Measurements from ENCODE around the gene HRH2.
"Not testable (repeated sequence)": the region's sequence is repeated elsewhere in the genome, so short reads cannot be mapped to it uniquely, and the experiment has no call there.

HRH2 gene

DNA sequence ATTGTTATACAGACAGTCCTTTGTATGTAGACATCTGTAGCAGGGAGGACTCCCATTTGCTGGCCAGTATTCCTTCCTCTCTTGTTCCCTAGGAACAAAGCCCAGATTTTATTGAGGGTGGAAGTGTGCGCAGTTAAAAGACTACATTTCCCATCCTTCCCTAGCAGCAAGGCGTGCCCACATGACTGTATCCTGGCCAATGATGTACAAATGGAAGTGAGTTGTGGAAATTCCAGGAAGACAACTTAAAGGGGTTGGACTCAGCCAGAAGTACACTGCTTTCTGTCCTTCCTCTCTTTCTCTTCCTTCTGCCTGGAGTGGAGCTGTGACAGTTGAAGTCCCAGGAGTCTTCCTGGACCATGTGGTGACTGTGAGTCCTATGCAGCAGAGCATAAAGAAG, 89.0 kb downstream of the HRH2 start:
- no peak for DNase-seq

DNA sequence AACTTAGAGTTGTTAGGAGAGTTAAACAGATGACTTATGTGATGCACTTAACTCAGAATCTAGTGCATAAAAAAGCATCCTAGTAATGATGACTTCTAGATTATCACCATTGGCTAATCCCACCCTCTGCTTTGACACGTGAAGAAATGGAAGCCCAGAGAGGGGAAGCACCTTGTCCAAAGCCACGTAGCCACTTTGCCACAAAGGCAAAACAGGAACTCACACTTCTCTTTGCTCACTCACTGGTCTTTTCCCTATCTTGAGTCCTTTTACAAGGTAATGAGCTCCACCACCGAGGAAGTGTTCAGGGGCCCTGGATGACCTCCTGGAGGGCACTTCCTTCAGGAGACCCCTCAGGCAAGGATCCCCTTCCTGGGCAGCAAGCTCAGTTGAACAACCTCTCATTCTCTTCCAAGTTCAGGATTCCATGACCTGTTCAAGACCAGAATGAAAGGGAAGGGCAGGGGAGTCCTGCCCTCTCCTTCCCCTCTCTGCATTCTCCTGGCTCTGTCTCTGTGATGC, 89.7 kb downstream of the HRH2 start:
- DNase-seq = no peak

DNA sequence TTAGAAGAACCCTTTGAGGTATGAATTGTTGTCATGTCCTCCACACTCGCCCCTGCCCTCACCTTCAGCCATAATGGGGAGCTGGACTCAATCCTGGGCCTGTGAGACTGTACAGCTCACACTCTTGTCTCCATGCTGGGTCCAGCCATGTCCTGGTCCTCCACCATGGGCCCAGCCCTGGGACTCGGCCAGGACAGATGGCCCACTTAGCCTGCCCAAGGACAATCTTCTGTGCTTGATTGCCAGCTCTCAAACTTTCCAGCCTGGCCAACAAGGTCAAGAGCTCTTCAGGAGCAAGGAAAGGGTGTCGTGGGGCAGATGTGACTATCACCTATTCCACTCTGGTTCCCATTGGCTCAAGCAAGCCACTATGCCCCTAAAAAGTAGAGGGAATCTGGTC, 90.8 kb downstream of the HRH2 start:
- DNase-seq = no peak

DNA sequence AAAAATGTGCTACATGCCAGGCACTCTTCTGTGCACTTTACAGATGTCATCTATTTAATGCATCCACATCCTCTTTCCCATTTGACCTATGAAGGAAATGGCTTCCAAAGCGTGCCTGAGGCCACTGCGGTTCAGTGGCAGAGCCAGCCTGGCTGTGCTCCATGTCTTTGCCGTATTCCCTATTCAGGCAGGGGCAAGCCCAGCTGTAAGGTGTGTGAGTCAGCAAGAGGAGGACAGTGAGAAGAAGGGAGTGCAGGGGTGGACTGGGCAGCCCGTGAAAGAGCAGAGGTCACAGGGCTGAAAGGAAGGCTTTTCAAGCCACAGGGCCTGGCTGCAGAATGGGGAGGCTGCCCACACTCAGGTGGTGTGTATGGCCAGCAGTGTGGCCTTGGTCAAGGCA, 91.7 kb downstream of the HRH2 start:
- no peak for DNase-seq

DNA sequence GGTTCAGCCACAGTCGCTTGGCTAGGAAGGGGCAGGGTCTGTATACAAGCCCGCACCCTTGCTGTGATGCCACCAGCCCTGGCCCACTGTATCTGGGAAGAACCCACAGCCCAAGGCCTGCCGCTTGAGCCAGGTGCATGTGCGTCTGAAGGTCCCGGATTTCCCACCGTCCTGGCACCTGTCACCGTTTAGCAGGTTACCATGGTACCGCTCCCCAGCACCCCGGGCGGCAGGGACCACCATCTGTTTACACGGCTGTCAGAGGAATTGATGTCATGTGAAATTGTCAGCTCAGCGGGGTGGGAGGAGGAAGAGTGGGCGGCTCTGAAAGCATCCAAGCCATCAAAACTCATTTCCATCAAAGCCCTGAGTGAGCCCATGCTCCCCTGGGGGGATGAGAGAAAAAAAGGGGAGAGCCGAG, 92.7 kb downstream of the HRH2 start:
- DNase-seq = no peak

DNA sequence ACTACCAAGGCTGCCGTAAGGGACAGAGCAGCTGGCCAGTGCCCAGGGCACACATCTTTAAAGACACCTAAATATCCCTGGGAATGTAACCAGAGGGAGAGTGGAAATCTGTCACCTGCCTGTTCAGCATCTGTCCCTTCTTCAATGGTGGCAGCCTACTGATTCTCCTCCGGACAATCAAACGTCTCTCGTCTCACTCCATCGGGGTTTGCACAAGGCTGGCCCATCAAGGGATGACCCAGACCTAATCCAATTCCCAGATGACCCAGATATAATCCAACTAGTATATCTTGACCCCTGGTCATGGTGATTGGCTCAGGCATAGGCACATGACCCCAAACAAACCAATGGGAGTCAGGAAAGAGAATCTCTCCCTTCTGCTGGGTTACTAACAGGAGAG, 93.5 kb downstream of the HRH2 start:
- no peak for DNase-seq

DNA sequence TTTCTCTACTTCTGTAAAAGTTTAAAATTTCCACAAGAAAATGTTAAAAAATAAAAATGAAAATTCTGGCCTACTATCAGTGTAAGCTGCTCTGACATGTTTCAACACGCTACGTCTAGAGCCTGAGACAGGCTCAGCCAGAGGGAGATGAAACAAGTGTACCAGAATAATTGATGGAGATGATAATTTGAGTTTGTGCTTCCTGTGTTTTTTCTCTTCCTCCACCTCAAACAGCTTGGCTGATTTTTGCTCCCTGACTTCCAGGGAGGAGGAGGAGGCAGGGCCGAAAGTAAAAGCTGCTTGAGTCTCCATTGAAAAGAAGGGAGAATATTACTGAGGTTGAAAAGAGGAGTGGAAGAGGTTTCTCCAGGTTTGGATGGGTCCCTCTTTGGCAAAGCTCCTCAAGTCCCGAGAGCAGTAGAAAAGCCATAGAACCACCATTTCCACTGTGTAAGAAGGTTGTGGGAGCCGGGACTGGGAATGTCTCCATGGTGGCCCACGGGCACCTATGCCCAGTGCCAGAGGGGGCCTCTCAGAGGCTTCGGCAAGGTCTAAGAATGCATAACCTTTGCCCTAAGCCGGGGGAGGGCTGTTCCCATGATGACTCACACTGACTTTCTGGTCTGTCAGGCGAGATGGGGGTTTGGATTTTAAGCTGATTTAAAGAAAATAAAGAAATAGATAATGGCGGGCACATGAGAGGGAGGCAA, 95.1 kb downstream of the HRH2 start:
- no peak for DNase-seq

DNA sequence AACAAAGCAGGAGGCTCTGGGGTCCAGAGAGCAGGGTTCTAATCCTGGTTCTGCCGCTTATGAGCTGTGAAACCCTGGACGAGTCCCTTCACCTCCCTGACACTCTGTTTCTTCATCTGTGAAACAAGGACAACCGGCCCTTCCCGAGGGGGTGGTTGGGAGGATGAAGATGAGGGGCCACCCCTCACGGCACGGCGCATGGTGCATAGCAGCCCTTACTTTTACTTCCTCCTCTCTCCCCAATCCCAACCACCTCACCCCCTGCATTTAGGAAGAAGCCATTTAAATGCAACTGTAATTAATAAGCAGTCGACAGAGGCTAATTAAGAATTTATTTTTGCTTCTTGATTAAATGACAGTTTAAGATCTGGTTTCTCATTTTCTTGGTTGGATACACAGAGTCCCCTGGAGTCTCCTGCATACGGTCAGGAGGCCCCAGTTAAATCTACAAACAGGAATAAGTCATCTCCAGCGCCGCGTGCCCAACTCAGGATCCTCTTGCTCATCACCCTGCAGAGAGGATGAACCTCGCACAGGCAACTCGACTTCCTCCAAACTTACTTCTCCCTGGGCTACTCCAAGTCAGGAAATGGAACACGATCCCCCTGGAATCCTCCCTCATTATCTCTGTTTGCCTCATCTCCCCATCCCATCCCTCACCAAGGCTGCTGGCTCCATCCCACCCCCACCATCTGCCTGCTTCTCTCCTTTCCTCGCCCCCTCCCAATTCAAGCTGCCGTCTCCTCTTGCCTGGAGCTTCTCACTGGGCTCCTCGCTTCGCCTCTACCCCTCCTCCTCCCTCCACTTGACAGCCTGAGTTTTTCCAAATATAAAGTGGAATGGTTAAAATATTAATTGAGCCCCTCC, 95.9 kb downstream of the HRH2 start:
- no peak for DNase-seq

DNA sequence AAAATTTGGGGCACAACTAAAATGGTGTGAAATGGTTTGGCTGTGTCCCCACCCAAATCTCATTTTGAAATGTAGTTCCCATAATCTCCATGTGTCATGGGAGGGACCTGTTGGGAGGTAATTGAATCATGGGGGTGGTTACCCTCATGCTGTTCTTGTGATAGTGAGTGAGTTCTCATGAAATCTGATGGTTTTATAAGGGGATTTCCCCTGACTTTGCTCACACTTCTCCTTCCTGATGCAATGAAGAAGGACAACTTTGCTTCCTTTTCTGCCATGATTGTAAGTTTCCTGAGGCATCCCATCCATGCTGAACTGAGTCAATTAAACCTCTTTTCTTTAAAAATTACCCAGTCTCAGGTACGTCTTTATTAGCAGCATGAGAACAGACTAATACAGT, 102.1 kb downstream of the HRH2 start:
- DNase-seq = not testable (repeated sequence)
